Measurements from ENCODE around the gene TMEM174.

DNA sequence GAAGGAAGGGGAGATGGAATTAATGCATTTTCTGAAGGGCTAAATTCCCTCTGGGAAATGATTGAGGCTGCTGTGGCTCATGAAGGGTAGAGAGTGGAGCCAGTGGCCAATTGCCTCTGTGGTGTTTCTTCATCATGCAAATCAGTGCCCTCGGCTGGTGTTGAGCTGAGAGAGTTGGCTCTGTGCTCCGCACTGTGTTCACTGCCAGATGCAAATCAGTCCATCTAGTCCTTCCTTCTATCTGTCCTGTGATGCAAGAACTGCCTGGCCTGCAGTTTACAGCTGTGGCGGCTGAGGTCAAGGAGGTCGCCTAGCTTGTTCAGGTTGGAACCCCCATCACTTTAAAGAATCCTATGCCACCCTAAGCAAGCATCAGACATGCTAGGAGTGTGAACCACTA lies 46.6 kb upstream of the TMEM174 start:
- no peak for TF ChIP-seq MAZ (IDR thresholded peaks at IDR 0.05; ENCODE audit: borderline replicate concordance, low read depth, low read length)
- no peak for TF ChIP-seq POLR2A (IDR thresholded peaks at IDR 0.05; ENCODE audit: low read depth, low read length)
- TF ChIP-seq, protein P1, sequence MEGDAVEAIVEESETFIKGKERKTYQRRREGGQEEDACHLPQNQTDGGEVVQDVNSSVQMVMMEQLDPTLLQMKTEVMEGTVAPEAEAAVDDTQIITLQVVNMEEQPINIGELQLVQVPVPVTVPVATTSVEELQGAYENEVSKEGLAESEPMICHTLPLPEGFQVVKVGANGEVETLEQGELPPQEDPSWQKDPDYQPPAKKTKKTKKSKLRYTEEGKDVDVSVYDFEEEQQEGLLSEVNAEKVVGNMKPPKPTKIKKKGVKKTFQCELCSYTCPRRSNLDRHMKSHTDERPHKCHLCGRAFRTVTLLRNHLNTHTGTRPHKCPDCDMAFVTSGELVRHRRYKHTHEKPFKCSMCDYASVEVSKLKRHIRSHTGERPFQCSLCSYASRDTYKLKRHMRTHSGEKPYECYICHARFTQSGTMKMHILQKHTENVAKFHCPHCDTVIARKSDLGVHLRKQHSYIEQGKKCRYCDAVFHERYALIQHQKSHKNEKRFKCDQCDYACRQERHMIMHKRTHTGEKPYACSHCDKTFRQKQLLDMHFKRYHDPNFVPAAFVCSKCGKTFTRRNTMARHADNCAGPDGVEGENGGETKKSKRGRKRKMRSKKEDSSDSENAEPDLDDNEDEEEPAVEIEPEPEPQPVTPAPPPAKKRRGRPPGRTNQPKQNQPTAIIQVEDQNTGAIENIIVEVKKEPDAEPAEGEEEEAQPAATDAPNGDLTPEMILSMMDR (conservative IDR thresholded peaks at IDR 0.05; ENCODE audit: low read depth, low read length) = no peak
- TF ChIP-seq SMC3 (IDR thresholded peaks at IDR 0.05; ENCODE audit: low read depth, low read length) = no peak
- no peak for TF ChIP-seq RFX5 (IDR thresholded peaks at IDR 0.05; ENCODE audit: low read depth, low read length)
- no peak for TF ChIP-seq RAD21 (IDR thresholded peaks at IDR 0.05; ENCODE audit: low read length)

Measured in IMR-90 (cell line).